Ovary (tissue), 3 donors: ENCODE measurements around the gene CD68.
"Not testable (repeated sequence)": the region's sequence is repeated elsewhere in the genome, so short reads cannot be mapped to it uniquely, and the experiment has no call there.

ENCODE experiments used
- CTCF ChIP-seq, 3 donors: fragments of 450-650 bp in 2 of 3; fragments of 200-600 bp in 1 of 3; IDR thresholded peaks; one replicate each; pipeline versions ENCODE4 v1.5.1 to v1.8.0; 2016 to 2022; ENCODE audit warnings: antibody characterized with exemption in 3 of 3, mild to moderate bottlenecking in 1 of 3
- POLR2A ChIP-seq: fragments of 450-650 bp; IDR thresholded peaks from one replicate; pipeline ENCODE4 v1.6.1; 2017; ENCODE audit warnings: antibody characterized with exemption, mild to moderate bottlenecking, moderate library complexity
- donor health status: DM: no; HTN: no; CAD: no.

DNA sequence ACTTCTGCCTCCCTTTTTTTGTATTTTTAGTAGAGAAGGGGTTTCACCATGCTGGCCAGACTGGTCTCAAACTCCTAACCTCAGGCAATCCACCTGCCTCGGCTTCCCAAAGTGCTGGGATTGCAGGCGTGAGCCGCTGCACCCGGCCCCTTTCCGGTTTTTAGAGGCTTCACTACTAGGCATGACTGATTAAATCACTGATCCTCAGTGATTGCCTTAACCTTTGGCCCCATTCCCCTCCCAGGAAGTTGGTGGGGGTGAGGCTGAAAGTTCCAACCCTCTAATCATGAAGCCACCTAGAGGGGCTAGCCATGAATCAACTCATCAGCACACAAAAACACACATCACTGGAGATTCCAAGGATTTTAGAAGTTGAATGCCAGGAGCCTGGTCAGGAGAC, 18.1 kb downstream of the CD68 start:
- TF ChIP-seq POLR2A; CTCF (IDR thresholded peaks at IDR 0.05): not testable (repeated sequence)
